GM19238 (cell line): Measurements from ENCODE around the gene SLC2A11.

Experiments
- DNase-seq: peaks from one replicate; pipeline ENCODE4 v3.0.0; 2011; ENCODE audit warnings: low spot score; ENCODE audit not compliant: insufficient read length

Gene SLC2A11

DNA sequence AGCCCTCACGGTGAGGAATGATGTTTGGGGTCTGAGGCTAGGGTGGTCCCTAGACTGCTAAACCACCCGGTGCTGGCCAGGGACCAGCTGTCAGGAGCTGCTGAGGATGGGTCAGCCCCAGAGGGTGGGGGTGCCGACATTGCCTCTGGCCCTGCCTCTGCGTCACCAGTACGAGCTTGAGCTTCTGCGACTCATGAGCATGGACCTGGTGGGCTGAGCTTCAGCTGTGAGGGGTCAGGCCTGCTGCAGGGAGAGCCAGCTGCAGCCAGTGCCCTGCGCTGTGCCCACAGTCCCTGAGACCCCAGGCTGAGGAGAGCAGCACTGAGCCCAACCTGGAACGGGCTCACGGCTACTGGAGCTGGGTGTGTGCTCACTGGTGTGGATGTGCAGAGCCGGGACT lies 25.9 kb upstream of the SLC2A11 start:
- DNase-seq, result no peak

DNA sequence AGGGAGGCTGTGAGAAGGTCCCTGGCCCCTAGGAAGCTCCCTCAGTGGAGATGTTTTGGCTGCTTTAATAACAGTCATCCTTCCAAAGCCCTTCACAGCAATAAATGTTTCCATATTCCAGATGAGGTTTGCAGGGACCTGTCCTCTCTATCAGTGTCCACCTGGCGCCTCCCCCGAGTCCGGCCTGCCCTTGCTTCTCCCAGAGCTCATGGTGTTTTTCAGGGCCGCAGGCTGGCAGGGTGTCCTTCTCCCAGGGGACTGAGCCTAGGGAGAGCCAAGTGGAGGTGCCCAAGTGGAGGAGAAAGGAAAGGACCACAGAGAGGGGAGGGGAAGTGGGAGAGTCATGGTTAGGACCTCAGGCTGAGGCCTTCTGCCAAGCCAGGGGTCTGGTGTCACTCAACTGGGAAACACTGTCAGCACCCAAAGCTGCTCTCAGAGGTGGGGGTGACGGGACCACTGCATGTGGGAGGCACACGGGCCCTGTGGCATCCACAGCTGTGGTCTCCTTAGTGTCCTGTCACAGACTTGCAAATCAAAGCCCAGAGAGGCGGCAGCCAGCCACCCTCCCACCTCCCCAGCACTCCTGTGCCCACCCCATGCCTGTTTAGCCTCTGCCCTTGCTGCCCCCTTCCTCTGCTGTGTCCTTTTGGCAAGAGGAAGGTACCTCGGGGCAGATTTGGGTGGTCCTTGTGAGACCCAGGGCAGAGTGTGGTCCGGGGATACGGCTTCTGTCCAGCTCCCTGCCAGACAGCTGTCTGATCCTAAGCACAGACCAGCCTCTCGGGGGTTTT lies 25.3 kb upstream of the SLC2A11 start:
- DNase-seq, result no peak

DNA sequence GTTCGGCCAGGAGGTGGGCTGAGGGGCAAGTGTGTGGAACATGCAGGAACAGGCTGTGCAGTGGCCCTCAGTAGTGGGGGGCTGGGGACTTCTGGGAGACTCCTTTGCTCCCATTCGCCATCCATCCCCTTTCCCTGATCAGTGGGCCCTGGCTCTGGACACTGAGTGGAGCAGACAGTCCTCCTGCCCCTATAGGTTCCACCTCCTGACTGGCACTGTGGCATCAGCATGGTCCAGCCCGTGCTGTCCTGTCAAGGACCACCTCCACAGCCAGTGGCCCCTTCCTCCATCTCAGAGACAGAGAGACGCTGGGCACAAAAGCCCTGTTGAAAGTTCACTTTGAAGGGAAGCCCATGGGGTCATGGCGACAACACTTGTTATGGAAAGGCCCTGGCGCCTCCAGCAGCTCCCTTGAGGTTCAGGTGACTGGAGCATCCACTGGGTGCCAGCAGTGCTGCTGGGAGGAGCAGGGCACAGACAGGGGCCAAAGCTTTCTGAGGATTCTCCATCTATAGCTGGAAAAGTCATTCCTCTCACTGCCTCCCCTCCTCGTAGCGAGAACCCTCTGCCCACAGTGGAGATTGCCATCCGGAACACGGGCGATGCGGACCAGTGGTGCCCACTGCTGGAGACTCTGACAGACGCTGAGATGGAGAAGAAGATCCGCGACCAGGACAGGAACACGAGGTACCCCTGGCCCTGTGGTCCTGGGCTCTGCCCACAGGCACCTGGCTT lies 24.5 kb upstream of the SLC2A11 start:
- DNase-seq, result no peak

DNA sequence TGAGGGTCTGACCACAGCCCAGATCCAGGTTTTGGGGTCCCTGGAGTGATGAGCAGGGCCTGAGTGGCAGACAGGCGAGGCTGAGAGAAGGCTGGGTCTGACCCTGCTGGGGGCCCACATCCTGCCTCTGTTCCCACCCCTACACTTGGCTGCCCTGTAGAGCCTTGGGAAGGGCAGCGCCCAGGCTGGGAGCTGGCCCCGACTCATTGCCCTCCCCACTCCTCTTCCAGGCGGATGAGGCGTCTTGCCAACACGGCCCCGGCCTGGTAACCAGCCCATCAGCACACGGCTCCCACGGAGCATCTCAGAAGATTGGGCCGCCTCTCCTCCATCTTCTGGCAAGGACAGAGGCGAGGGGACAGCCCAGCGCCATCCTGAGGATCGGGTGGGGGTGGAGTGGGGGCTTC lies 23.8 kb upstream of the SLC2A11 start:
- no peak for DNase-seq

DNA sequence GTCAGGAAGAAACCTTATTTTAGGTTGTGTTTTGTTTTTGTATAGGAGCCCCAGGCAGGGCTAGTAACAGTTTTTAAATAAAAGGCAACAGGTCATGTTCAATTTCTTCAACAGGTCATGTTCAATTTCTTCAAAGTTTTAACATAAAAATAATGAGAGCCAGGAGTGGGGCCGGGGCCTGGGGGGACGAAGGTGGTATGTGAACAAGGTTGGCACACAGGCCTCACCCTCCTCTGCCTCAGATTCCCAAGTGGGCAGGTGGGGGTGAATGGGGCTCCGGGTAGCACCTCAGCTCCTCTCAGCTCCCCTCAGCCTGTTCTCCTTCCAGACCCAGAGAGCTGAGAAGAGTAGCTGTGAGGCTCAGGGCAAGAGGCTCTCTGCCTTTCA lies 23.3 kb upstream of the SLC2A11 start:
- no peak for DNase-seq

DNA sequence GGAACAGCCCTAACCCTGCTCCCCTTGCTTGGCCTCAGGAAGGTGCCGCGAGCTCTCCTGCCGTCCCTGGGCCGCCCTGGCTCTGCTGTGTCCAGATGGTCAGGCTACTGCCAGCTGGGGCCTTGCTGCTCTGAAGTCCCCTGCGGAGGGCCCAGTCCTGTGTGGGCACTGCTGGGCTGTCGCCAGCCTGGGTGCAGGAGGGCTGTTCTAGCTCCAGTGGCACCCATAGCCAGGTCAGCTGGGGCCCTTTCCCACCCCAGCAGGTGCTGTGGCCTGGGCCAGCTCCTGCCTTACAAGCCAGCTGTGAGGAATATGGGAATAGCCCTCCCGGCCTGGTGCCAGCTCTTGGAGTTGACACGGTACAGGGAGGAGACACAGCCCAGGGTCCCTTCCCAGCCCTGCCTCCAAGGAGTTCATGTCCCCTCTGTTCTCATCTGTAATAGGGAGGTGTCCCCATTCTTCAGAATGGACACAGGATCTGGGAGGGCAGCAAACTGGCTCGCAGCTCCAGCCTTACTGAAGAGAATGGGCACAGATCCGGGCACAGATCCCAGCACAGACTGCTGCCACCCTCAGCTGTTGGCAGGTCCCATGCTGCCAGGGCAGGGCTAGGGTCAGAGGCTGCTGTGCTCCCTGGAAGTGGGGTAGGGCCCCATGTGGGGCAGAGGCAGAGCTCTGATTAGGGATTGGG lies 22.7 kb upstream of the SLC2A11 start:
- no peak for DNase-seq

DNA sequence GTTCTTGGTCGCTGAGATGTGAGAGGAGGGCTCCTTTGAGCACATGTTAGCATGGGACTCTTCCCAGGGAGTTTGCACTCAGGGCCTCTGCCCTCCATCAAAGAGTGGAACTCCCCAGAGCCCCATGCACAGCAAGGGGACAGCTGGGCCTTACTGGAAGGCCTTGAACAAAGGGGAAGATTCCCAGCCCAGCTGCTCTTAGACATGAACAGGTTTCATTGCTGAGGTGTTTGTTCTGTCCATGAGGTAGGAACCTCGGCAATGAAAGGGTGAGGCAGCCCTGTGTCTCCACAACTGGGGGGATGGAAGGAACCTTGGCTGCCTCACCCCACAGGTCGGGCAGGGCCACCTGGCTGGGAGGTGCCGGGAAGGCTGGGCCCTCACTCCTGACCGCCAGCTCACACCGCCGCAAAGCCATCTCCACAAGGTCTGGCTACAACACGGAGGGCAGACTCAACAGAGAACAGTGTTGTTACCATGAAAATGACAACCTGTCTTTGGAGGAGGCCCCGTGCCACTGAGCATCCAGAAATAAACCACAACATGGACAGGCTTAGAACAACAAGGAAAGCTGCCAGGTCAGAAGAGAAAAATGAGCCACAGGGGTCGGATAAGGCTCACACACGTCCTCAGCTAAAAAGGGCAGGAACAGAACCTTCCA lies 22.1 kb upstream of the SLC2A11 start:
- no peak for DNase-seq

DNA sequence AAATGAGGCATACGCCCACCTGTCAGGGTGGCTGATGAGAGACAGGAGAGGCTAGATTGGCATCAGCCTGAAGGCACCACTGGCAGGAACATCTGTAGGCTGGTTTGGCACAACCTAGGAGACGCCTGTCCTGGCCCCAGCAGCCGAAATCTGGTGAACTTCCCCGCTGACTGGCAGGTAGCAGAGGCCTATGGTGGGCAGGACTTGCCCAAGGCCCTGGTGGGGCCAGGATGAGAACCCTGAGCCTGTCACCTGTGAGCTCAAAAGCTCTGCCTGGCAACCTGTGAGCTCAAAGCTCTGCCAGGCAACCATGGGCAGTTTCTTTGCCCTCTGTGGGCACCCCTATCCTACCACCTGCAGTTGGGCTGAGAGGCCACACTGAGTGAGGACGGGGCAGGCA lies 21.4 kb upstream of the SLC2A11 start:
- DNase-seq, result no peak

DNA sequence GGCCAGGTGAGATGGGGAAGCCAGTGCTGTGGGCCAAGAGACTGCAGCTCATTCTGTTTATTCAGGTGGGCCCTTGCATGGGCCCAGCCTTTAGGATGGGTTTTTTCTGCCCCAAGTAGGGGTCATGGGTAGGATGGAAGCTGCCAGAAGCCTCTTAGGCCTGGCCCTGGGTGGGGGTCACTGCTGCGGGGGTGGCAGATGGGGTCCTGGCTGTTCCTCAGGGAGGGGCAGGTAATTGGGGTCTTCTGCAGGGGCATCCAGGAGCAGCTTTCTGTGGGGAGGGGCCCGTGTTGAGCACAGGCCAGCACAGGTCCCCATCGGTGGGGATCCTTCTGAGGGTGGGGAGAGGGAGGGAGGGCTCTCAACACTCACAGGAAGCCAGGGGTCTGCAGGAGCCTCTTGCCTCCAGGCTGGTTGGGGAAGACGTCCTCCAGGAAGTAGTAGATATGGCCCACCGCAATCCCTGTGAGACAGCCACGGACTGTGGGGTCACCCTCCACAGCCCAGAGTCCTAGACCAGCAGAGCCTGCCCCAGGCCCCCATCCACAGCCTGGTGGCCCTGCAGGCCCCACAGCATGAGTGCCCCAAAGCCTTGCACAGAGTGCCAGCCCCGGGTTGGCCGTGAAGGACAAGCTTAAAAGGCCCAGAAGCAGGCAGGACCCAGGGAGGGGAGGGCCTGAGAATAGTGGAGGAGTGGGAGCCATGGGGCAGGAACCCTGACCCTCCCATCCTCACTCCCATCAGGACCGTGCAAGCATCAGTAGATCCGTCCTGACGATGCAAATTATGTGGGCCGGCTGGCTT lies 20.8 kb upstream of the SLC2A11 start:
- DNase-seq, result no peak

DNA sequence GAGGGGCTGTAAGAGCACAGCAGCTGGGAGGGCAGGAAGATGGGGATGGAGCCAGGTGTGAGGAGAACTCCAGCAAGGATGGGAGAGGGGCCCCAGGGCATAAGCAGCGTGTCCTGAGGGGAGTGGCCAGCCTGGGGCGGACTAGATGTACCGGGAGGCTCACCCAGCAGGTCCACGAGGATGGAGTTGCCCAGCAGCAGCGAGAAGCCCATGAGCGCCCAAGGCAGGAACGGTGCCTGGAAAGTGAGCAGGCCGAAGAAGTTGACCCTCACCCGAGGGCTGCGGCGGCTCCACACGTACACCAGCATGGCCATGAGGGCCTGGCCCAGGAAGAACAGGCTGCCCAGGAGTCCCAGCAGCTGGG lies 20.2 kb upstream of the SLC2A11 start:
- DNase-seq, result no peak

DNA sequence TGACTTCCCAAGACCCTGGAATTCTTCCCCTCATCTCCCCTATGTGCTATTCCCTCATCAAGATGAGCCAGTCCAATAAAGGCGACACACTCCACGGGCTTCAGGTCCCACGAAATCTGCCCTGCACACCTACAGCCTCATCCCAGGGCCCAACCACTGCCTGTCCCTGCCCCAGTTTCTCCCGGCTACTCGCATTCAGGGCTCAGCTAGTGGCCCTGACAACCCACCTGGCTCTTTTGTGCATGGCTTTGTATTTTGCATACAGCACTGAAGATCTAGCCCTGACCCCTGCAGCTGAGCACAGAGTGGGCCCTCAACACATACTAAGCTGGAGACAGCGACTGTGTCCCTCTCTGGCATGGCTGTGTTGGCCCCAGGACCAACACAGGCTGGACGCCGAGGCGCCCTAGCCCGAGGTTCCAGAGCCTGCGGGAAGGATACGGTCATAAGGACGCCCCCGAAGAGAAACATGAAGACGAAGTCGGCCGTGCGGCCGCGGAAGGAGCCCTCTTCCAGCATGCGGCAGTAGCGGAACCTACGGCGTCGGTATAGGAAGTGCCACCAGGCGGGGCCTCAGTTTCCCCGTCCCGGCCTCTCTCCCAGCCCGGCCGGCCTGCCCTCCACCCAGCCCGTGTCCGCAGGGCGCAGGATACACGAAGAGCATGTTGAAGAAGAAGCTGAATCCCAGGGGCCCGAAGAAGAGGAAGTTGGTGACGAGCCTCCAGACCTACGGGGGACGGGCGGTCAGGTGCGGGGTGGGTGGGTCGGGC lies 19.6 kb upstream of the SLC2A11 start:
- DNase-seq, result no peak

DNA sequence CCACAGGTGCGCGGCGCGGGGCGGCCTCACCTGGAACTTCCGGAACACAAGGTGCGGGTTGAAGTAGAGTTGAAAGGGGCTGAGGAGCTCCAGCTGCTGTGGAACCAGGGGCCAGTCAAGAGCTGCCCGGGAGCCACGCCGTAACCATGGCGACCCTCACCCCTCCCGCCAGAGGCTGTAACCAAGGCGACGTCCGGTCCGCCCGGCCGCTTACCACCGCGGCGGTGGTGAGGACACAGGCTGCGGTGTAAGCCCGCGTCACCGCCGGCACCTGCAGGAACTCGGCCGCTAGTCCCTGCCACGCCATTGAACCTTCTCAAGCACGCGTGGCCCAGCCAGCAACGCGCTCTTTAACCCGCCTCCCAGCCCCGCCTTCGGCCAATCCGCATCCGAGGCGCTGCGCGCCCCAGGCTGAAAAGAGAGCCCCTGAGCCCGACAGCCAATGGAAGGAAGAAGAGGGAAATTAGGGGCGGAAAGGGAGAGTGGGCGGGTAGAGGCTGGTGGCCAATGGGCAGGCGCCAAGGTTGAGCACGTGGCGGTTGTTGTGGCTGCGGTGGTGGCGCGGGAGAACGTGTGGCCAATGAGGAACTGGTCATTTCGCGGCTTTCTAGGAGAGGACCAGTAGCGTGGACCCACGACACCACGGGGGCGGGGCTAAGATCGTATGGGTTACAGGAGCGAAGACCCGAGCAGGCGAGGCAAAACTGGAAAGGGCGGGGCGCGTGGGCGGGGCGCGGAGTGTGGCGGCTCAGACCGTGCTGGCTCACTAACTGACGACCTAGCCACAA lies 18.8 kb upstream of the SLC2A11 start, which contains the start of gene DERL3:
DERL3 (minus strand) TSS at position 326 of the 788 bp plus-strand sequence; CDS start at position 307, 19 bp downstream.
- DNase-seq, result peak; percentile 89

DNA sequence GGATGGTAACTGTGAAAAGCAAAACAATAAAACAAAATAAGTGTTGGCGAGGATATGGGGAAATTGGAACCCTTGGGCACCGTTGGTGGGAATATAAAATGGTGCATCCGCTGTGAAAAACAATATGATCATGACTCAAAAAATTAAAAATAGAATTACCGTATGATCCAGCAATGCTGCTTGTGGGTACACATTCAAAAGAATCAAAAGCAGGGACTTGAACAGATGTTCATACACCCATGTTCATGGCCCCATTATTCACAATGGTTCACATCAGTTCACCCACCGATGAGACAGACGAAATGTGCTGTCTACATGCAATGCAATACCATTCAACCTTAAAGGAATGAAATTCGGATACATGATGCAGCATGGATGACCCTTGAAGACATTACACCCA lies 17.6 kb upstream of the SLC2A11 start:
- DNase-seq, result no peak

DNA sequence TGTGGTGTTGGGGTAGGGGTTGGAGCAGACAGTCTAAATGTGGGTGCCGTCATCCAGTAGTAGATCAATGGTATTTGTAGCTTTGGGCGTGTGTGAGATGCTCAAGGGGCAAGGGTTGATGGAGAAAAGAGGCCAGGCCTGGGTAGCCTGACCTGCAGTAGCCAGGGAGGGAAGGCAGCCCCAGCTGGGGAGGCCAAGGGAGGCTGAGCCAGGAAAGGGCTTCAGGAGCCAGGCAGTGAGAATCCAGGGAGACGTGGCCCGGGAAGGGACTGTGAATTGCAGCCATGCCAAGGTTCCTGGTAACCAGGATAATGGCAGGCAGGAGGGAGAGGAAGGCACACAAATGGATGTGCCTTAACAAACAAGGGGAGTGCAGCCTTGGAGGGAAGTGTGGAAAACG lies 16.4 kb upstream of the SLC2A11 start:
- no peak for DNase-seq

DNA sequence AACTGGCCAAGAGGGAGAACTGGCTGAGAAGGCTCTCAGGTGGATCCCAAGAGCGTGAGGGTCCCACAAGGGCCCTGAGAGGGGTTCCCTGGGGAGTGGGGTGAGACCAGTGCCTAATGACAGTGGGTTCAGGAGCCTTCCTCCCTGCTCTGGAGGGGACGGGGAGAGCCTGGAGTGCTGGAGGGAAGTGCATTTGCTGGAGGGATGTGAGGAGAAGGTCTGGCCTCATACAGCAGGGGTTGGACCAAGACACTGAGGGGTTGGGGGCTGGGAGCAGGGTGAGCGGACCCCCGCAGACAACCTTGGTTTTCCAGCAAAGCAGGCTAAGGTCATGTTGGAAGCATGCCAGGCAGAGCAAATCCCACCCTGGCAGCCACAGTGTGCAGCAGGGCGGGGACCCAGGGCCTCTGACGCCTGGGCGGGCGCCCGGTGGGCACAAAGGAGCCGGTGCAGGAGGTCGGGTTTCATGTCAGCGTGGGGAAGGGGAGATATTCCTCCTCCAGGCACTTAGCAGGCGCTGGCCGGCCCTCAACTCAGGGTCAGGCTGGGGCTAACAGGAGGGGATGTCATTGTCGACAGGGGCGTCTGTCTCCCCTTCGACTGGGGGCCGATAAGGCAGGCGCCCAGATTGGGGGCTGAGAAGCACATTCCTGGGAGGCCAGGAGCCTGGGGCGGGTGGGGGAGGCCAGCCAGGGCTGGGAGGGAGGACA lies 15.8 kb upstream of the SLC2A11 start:
- DNase-seq, result no peak

DNA sequence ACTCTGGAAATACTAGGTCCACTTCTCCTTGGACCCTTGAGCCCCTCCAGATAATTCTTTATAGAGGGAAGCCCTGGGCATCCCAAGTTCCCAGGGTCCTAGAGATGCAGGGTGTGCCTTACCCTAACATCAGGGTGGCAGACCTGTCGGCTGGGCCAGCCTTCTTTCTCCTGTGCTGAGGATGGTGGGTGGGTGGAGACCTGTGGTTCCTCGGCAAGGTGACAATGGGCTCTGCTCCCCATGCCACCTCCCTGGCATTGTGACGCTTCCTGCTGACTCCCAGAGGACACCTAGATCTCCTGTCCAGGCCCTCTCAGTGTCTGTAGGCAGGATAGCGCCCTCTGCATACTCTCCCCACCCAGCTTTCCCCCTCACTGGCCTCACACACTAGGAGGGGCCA lies 15.1 kb upstream of the SLC2A11 start:
- no peak for DNase-seq

DNA sequence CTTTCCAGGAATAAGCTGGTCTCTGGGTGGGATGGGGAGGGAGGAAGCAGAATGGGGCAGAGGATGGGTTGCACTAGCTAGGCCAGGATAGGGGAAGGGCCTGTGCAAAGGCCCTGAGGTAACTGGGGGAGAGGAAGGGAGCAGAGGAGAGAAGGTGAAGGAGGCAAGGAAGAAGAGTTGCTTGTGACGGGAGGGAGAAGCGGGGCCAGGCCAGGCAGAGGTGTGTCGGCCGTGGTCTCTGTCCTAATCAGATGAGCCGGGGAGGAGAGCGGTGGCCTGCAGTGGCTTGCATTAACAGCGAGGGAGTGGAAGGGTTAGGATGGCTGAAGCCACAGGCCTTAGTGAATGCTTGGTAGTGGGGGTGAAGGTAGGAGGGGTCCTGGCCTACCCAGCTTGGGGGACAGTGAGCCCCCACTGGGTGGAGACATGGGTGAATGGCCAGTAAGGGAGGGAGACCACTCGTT lies 12.9 kb upstream of the SLC2A11 start:
- DNase-seq, result no peak

DNA sequence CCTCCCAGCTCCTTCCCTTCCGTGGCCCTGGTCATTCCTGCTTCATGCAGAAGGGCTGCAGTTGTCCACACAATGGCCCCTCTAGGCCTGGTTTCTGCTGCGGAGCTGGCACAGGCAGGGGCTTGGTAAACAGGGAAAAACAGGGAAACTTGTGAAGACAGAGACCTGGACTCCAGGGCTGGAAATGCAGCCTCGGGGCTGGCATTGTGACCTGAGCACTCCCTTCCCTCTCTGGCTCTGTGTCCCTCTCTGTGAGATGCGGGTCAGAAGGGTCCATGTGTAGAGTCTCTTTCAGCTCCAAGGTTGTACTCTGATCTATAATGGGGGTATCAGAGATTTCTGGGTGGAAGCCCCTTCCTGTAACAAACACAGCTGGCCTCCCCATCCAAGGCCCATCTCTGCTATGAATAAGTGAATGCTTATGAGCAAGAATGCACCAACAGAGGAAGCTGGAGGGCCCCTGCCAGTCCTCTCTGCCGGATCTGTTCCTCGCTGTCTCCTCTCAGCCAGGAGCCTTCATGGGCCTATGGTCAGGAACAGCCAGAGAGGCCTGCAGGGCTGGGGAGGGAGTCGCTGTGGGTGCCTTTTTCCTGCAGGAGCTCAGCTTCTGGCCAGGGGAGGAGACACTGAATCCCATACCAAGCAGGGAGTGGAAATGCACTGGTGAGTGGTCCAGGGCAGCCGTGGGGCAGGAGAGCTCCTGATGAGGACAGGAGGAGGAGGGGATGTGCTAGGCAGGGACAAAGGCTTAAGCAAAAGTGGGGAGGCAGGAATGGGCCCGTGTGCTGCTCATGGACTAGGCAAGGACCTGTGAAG lies 12.2 kb upstream of the SLC2A11 start:
- no peak for DNase-seq
